Thymus (tissue), 11 donors: ENCODE measurements around the gene PDZK1IP1. TPM values are rescaled to one million over a fixed set of nuclear protein-coding genes. Genes with fewer than 3 reads are reported as not detected.

Source experiments
- DNase-seq, 9 donors: peaks; one replicate each; pipeline ENCODE4 v3.0.0-alpha.2; 2013; ENCODE audit warnings: low spot score in 9 of 9, low read depth in 6 of 9, missing footprints in 1 of 9
- H3K27ac ChIP-seq, 2 donors: one replicate each; pipeline ENCODE4 v1.5.1; 2013; ENCODE audit warnings: control low read depth in 1 of 2, low read depth in 1 of 2, low read length in 1 of 2, mild to moderate bottlenecking in 1 of 2, moderate library complexity in 1 of 2
- H3K27me3 ChIP-seq, 2 donors: one replicate each; pipeline ENCODE4 v1.5.1; 2013; ENCODE audit warnings: low read length in 1 of 2; ENCODE audit not compliant: control insufficient read depth in 2 of 2, insufficient read depth in 1 of 2
- H3K36me3 ChIP-seq, 2 donors: one replicate each; pipeline ENCODE4 v1.5.1; 2013; ENCODE audit warnings: low read length in 1 of 2, mild to moderate bottlenecking in 1 of 2, moderate library complexity in 1 of 2; ENCODE audit not compliant: control insufficient read depth in 2 of 2, insufficient read depth in 2 of 2
- H3K4me1 ChIP-seq, 2 donors: one replicate each; pipeline ENCODE4 v1.5.1; 2013; ENCODE audit warnings: low read length in 2 of 2; ENCODE audit not compliant: control insufficient read depth in 2 of 2, insufficient read depth in 2 of 2
- H3K4me3 ChIP-seq, 2 donors: one replicate each; pipeline ENCODE4 v1.5.1; 2013; ENCODE audit warnings: low read length in 2 of 2, control low read depth in 1 of 2, mild to moderate bottlenecking in 1 of 2
- H3K9me3 ChIP-seq, 2 donors: one replicate each; pipeline ENCODE4 v1.5.1; 2013; ENCODE audit warnings: low read length in 1 of 2, mild to moderate bottlenecking in 1 of 2; ENCODE audit not compliant: control insufficient read depth in 2 of 2, insufficient read depth in 1 of 2
- WGBS: extraction: QIAGEN DNeasy Blood & Tissue Kit; methylation state at CpG from one replicate; pipeline ENCODE4 v1.1.7; 2013; 5-methylcytosine and 5-hydroxymethylcytosine counted together
- polyA plus RNA-seq: library from polyadenylated mRNA; stranded (reverse); fragments of 200-250 nt; gene quantifications from one replicate; pipeline ENCODE4 v1.2.3, GENCODE V29; 2013
- total RNA-seq: library from RNA; stranded (reverse); fragments of 120-200 nt; gene quantifications from one replicate; pipeline ENCODE4 v1.2.4, GENCODE V29; 2013
- donor health status: healthy.

Gene PDZK1IP1
- total and polyA plus RNA-seq, 2 donors, result 1.1 to 16.4 TPM

DNA sequence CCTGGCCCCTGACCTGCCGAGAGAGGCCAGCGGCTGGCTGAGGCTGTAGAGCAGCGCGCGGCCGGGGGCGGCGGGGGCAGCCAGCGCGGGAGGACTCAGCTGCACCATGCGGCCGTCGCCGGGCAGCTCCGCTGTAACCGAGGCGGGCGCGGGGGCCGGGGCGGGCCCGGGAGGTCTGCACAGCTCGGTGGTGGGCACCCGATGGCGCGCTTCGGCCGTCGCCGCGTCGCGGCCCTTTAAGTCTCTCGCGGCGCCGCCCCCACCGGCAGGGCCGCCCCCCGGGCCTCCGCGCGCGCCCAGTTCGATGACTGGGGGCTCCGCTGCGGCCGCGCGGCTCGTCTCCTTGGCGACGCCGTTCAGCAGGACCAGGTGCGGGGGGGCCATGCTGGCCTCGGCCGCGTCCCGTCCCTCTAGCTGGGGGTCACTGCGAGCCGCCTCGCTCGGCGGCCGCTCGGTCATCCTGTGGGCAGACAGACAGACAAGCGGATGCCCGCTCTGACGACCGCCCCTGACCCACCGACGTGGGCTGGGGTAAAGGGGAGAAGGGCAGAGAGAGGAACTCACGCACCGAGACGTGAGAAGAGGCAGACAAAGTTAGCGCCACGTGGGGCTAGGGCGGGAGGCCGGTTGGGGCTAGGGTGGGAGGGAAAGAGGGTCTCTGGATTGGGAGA, 35.7 kb upstream of the PDZK1IP1 start:
- Histone ChIP-seq H3K27me3 (peaks cover 56 to 84% of the 10 kb centered on the region in 2 donors), H3K4me1 (peaks cover 2 to 3% of the 10 kb centered on the region in 2 donors), H3K36me3 (no peaks in the 10 kb centered on the region), H3K4me3 (no peak overlapping the region), H3K9me3 (no peaks in the 10 kb centered on the region), H3K27ac (no peak overlapping the region)
- DNase-seq, result no peak
- WGBS, result 2% methylated on average over 79 of the region's 79 CpGs

DNA sequence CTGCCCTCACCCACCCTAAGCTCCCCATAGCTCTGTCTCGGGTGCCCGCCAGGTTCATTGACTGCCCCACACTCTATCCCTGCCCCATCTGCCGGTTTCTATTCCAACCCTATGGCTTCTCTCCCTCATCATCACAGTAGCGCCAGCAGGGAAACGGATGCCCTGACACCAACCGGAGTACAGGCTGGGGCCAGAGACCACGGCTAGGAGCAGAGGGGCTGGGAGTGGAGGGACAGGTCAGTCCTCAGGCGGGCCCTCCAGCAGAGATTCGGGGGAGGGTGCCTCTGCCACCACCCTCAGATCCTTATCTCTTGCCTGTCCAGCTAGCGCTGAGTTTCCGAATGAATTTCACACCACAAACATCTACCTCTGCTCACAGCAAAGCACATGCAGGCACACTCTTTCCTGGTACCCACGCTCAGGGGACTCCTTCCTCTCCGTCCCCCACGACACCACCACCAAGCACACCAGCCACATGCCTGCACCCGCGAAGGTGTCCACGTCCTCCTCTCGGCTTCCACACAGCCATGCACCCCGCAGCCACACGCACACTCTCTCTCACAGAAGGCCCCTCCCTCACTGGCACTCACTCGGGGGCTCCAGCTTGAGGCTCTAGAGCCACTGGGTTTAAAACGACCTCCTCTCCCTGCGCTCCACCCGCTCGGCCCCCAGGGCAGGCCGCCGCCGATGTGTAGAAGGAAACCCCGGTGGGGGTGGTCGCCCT, 35.0 kb upstream of the PDZK1IP1 start:
- H3K27ac ChIP-seq, result no peak overlapping the region
- peaks cover 51 to 77% of the 10 kb centered on the region in 2 donors for H3K27me3 ChIP-seq
- H3K4me1 ChIP-seq, result peaks cover 2 to 3% of the 10 kb centered on the region in 2 donors
- H3K9me3 ChIP-seq, result no peaks in the 10 kb centered on the region
- no peak overlapping the region for H3K4me3 ChIP-seq
- H3K36me3 ChIP-seq, result no peaks in the 10 kb centered on the region
- DNase-seq, result no peak
- 24% methylated on average over 30 of the region's 30 CpGs for WGBS

DNA sequence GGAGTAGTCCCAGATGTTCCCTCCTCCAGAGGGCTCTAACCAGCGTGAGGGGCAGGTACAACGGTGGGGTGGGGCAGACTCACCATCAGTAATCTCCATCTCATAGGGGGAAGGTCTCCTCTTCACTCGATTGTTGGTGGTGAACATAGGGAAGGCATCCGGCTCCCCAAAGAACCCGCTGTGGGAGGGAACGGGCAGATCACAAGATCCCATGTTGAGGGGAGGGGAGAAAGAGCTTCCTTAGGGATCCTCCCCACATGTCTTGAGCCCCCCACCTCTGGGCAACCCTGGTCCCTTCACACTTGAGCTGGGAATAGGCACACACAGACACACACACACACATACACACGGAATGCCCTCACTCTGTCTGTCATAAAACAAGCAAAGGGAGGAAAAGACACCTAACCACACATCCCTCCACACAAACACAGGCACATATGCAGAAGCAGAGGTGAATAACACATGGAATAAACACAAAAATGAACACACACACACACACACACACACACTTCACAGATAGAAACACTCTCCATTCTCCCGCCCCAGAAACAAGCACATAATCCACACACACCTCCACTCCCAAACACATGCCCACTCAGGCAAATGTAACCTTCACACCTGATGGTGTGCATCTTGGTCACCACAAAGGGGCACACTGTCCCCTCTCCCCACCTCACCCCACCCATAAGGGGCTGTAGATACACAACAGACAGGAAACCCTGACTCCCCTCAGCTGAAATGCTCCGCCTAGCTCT, 34.3 kb upstream of the PDZK1IP1 start:
- Histone ChIP-seq H3K9me3 (no peaks in the 10 kb centered on the region), H3K4me3 (no peak overlapping the region), H3K27me3 (peaks cover 48 to 70% of the 10 kb centered on the region in 2 donors), H3K4me1 (peaks cover 0 to 2% of the 10 kb centered on the region in 2 donors), H3K27ac (no peak overlapping the region), H3K36me3 (no peaks in the 10 kb centered on the region)
- no peak for DNase-seq
- 85% methylated on average over 9 of the region's 9 CpGs for WGBS

DNA sequence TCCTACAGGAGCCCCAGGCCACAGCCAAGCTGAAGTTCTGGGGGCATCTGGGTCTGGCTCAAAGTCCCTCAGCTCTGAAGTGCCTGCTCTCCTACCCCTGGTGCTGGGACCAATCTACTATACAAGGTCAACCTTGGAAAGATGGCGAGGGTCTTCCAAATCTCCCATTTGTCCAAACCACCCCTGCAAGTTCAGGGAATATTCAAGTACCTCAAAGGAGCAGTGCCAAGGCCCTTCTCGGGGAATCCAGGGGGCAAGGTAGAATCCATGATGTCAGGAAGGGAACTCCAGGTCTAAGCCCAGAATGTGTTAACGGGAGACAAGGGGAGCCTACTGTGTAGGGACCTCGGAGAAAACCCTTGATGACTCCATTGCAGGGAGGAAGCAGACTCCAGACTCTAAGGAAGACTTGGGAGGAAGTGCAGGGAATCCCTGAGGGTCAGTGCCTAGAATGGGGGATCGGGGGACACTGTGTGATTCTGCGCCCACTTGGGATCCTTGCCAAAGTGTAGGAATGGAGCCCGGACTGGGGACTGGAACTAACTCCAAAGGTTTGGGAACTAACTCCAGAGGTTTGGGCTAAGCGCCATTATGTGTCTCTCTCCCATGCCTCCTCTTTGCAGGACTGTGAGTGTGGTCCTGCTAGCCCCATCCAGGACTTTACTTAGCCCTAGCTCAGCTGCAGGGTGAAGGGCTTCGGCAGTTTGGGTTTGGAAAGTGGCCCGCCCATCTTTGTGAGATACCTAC, 33.5 kb upstream of the PDZK1IP1 start:
- Histone ChIP-seq H3K4me3 (no peak overlapping the region), H3K27ac (no peak overlapping the region), H3K4me1 (peaks cover 0 to 2% of the 10 kb centered on the region in 2 donors), H3K27me3 (peaks cover 41 to 62% of the 10 kb centered on the region in 2 donors), H3K9me3 (no peaks in the 10 kb centered on the region), H3K36me3 (no peaks in the 10 kb centered on the region)
- DNase-seq, result no peak
- 93% methylated on average over 10 of the region's 10 CpGs for WGBS

DNA sequence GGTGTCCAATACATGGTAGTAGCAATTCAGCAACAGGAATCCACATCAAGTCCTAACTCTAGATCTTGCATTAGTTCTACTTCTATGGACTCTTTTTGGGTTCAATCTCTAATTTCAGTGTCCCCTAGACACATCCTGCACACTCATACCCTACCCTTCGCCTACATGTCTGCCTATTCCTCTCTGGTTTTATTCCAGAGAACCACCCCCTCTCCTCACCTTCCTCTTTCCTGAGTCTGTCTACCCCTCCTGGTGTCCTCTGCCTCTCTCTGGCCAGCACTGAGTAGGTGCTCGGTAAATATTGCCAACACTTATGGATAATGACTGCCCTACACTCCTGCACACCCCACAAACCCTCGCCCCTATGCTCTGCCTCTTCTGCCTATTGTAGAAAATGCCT, 32.6 kb upstream of the PDZK1IP1 start:
- H3K4me3 ChIP-seq, result no peak overlapping the region
- H3K36me3 ChIP-seq, result no peaks in the 10 kb centered on the region
- no peak overlapping the region for H3K27ac ChIP-seq
- DNase-seq, result no peak
- 92% methylated on average over 3 of the region's 3 CpGs for WGBS
- H3K9me3 ChIP-seq, result no peaks in the 10 kb centered on the region
- peaks cover 0 to 2% of the 10 kb centered on the region in 2 donors for H3K4me1 ChIP-seq
- H3K27me3 ChIP-seq, result peaks cover 34 to 54% of the 10 kb centered on the region in 2 donors

DNA sequence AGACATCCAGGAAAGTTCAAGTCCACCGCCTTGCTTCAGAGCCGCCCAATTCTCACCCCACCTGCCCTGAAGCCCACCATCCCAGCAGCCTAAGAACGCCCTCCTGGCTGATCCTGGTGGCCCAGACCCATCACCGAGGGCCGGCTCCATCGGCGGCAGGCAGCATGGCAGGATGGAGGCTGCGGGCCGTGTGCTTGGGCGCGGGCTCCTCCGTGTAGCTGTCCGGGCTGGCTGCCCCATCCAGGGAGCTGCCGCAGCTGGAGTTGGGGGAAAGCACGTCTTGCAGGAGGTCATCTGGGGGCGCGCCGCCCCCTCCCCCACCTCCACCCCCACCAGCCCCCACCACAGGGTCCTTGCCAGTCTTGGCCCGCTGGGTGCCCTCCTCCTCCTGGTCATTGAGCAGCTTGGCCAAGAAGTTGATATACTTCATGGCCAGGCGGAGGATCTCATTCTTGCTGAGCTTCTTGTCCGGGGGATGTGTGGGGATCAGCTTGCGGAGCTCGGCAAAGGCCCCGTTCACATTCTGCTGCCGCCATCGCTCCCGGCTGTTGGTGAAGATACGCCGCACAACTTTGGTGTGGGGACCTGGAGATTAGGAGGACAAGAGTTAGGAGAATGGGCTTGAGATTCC, 29.9 kb upstream of the PDZK1IP1 start:
- Histone ChIP-seq H3K9me3 (no peaks in the 10 kb centered on the region), H3K4me3 (no peak overlapping the region), H3K27me3 (peaks cover 11 to 26% of the 10 kb centered on the region in 2 donors), H3K27ac (no peak overlapping the region), H3K36me3 (no peaks in the 10 kb centered on the region), H3K4me1 (no peaks in the 10 kb centered on the region)
- no peak for DNase-seq
- 98% methylated on average over 29 of the region's 29 CpGs for WGBS

DNA sequence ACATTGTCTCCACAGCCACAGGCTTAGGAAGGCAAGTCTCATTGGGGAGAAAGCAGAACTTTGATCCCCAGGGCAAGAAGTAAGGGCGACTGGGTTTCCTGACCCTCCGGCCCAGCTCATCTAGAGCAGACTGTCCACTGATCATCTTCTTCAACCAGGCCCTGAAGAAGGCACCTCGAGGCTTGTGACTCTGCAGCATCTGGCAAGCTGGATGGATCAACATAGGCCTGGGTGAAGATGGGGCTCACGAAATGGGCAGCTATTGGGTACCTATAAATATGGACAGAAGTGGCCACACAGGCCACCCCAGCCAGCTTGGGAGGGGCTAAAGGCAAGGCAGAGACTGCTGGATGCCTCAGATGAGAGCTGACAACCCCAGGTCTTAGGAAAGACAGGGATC, 29.2 kb upstream of the PDZK1IP1 start:
- Histone ChIP-seq H3K4me1 (no peaks in the 10 kb centered on the region), H3K36me3 (no peaks in the 10 kb centered on the region), H3K27me3 (peaks cover 4 to 19% of the 10 kb centered on the region in 2 donors), H3K4me3 (no peak overlapping the region), H3K9me3 (no peaks in the 10 kb centered on the region), H3K27ac (no peak overlapping the region)
- WGBS, result 96% methylated on average over 4 of the region's 4 CpGs
- no peak for DNase-seq

DNA sequence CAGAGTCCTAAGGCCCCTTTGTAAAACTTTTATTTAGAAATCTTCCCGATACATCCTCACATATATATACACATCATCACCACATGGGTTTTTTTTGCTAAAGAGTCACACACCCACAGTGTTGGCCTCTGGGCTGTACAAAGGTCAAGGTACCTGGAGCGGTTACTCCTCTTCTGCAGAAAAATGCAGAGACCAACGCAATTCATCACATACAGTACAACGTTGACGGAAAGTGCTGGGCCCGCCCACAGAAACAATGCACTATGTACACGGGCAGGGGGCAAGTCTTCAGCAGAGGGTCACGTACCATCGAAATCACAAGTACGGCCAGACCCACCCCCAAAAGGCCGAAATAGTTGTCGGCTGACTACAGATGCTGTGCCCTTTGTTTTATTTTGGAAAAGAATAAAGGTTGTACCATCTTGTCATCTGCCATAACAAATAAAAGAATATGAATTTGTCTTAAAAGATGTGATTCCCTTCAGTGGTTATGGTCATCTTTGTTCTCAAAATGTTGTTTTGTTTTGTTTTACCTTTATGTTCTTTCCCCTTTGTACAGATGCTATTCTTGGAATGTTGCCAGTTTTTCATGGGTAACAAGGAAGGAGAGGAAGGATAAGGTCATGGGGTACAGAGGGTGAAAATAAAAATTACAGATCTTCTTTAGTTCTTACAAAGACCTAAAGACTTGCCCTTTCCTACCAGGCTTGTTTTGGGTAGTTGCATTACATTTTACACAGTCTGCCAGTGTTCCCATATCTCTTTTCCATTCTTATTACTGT, 26.6 kb upstream of the PDZK1IP1 start:
- 95% methylated on average over 12 of the region's 12 CpGs for WGBS
- no peak overlapping the region for H3K27ac ChIP-seq
- no peaks in the 10 kb centered on the region for H3K4me1 ChIP-seq
- no peak overlapping the region for H3K4me3 ChIP-seq
- H3K36me3 ChIP-seq, result no peaks in the 10 kb centered on the region
- peaks cover 0 to 5% of the 10 kb centered on the region in 2 donors for H3K27me3 ChIP-seq
- DNase-seq, result no peak
- no peaks in the 10 kb centered on the region for H3K9me3 ChIP-seq
